Ovary (tissue), 9 donors: ENCODE measurements around the gene CNKSR3. TPM values are rescaled to one million over a fixed set of nuclear protein-coding genes. Genes with fewer than 3 reads are reported as not detected.

Experiments used
- DNase-seq, 5 donors: peaks; one replicate each; pipeline ENCODE4 v3.0.0-alpha.2; 2019 to 2020
- H3K27ac ChIP-seq, 2 donors: fragments of 200-600 bp; one replicate each; pipeline versions ENCODE4 v1.5.1 to v1.8.0; 2019 to 2022
- H3K27me3 ChIP-seq: fragments of 200-600 bp; one replicate; pipeline ENCODE4 v1.8.0; 2022
- H3K36me3 ChIP-seq: fragments of 200-600 bp; sonication (generic); one replicate; pipeline ENCODE4 v1.5.1; 2019
- H3K4me1 ChIP-seq: one replicate; pipeline ENCODE4 v1.8.1; 2013; ENCODE audit warnings: mild to moderate bottlenecking, moderate library complexity; ENCODE audit not compliant: insufficient read depth
- H3K4me3 ChIP-seq: fragments of 200-600 bp; sonication (generic); one replicate; pipeline ENCODE4 v1.5.1; 2017
- H3K9me3 ChIP-seq, 2 donors: fragments of 200-600 bp in 1 of 2; sonication (generic) in 1 of 2; one replicate each; pipeline versions ENCODE4 v1.5.1 to v1.8.1; 2013 to 2019; ENCODE audit warnings: mild to moderate bottlenecking in 1 of 2, moderate library complexity in 1 of 2
- EP300 ChIP-seq: sonication (generic); formaldehyde crosslinking; IDR thresholded peaks from one replicate; pipeline ENCODE4 v1.6.1; 2017; ENCODE audit warnings: antibody characterized with exemption
- POLR2A ChIP-seq: fragments of 450-650 bp; IDR thresholded peaks from one replicate; pipeline ENCODE4 v1.6.1; 2017; ENCODE audit warnings: antibody characterized with exemption, mild to moderate bottlenecking, moderate library complexity
- WGBS, 3 donors: extraction: QIAGEN DNeasy Blood & Tissue Kit in 1 of 3; methylation state at CpG; one replicate each; pipeline versions ENCODE4 v1.1.5 to v1.1.7; 2013 to 2017; 5-methylcytosine and 5-hydroxymethylcytosine counted together
- intact Hi-C, 4 donors: fragments of 100-400 bp; cut with DNase I; formaldehyde crosslinking; loops; one replicate each; pipeline versions ENCODE4 v1.11.0 to v1.15.1; 2022 to 2023
- polyA plus RNA-seq, 2 donors: library from polyadenylated mRNA; stranded (reverse); fragments of 200-250 nt in 1 of 2; fragments of 350-450 nt in 1 of 2; fragmentation: Illumina TruSeq in 1 of 2; extraction: RNeasy Lipid Tissue Mini Kit (QIAGEN cat#74804) in 1 of 2; gene quantifications; one replicate each; pipeline ENCODE4 v1.2.3, GENCODE V29; 2013 to 2014
- total RNA-seq, 7 donors: library from RNA; depleted of rRNA in 2 of 7; stranded (reverse); fragments of >200 nt in 2 of 7; fragmentation: NEBNext Ultra II Directional in 3 of 7; extraction: Animal tissue kit (Norgen Biotek cat#: 25700) in 3 of 7; gene quantifications; one replicate each; pipeline versions ENCODE4 v1.1.0 to v1.2.4, GENCODE V29; 2016 to 2023
- TF ChIP-seq, protein P1 (sequence below), 3 donors: fragments of 450-650 bp in 2 of 3; fragments of 200-600 bp in 1 of 3; IDR thresholded peaks; one replicate each; pipeline versions ENCODE4 v1.5.1 to v1.8.0; 2016 to 2022; ENCODE audit warnings: antibody characterized with exemption in 3 of 3, mild to moderate bottlenecking in 1 of 3
- donor health status: DM: no; HTN: no; CAD: no; lungs with moderate emphysema.
- donor health status: DM: no; HTN: no; CAD: no.
- donor health status: Bipolar disorder and iron deficiency.
- donor health status: DM: yes; HTN: yes; CAD: no.
- donor health status: DM: no; HTN: no; CAD: no.
- donor health status: DM: yes; HTN: yes; CAD: no.

CNKSR3 gene
- total and polyA plus RNA-seq, 9 donors = 8.6 to 16.7 (median 13.4) TPM

DNA sequence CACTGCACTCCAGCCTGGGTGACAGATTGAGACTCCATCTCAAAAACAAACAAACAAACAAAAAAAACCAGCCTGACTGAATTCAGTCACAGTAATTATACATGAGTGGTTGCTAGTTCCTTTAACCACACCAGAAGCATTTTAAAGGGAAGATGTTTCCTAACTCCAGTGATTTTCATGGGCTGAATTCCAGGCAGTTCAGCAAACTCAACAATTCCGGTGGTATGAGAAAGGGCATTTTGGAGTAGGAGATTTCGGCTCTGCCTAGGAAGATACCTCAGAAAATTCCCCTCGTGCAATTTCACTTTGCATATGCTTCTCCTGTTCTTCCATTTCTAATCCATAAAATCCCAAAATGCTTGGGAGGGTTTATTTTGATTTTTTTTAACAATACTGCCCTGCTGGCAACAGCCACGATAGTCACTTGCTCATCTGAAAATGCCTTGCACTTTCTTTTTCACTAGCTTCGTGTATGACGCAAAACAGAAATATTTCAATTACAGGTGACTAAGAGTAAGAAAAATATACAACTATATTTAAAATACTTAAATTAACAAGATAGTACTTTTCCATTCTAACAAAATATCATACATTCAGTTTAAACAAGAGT is 105.6 kb downstream of the CNKSR3 start:
- H3K9me3 ChIP-seq = no peaks in the 10 kb centered on the region
- 22 to 41% (median 25%) methylated on average over 6 of the region's 6 CpGs for WGBS, 3 donors
- no peaks in the 10 kb centered on the region for H3K36me3 ChIP-seq
- no peaks in the 10 kb centered on the region for H3K27me3 ChIP-seq
- H3K4me3 ChIP-seq = no peak overlapping the region
- intact Hi-C loops = loop anchor here in 1 of 4 donors (10.0 kb wide), 1 partner anchor 250 kb away; no protein-coding TSS in a partner anchor
- TF ChIP-seq, protein P1, sequence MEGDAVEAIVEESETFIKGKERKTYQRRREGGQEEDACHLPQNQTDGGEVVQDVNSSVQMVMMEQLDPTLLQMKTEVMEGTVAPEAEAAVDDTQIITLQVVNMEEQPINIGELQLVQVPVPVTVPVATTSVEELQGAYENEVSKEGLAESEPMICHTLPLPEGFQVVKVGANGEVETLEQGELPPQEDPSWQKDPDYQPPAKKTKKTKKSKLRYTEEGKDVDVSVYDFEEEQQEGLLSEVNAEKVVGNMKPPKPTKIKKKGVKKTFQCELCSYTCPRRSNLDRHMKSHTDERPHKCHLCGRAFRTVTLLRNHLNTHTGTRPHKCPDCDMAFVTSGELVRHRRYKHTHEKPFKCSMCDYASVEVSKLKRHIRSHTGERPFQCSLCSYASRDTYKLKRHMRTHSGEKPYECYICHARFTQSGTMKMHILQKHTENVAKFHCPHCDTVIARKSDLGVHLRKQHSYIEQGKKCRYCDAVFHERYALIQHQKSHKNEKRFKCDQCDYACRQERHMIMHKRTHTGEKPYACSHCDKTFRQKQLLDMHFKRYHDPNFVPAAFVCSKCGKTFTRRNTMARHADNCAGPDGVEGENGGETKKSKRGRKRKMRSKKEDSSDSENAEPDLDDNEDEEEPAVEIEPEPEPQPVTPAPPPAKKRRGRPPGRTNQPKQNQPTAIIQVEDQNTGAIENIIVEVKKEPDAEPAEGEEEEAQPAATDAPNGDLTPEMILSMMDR (IDR thresholded peaks at IDR 0.05) = no peak
- no peak for TF ChIP-seq POLR2A
- TF ChIP-seq EP300 = no peak
- no peak overlapping the region for H3K27ac ChIP-seq
- peak in 1 of 5 donors; percentile 17 for DNase-seq
- peaks cover 8% of the 10 kb centered on the region for H3K4me1 ChIP-seq

DNA sequence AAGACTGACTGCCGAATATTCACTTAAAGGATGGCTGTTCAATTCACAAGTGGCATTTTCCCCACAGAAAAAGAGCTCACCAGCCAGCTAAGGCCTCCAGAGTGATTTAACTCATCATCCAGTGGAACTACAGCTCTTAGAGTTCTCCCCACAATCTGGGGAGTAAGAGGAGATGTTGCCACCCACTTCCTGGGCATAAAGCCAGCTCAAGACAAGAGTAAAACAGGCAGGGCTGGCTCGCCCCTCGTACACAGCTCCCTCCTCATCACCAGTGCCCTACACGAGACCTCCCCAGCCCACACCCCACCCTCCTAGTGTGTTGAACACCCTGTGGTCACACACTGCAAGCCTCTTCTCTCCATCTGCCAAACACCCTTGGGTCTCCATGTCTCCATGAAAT is 106.7 kb downstream of the CNKSR3 start:
- H3K4me1 ChIP-seq = peaks cover 5% of the 10 kb centered on the region
- H3K4me3 ChIP-seq = no peak overlapping the region
- 37 to 52% (median 38%) methylated on average over 4 of the region's 4 CpGs for WGBS, 3 donors
- intact Hi-C loops = loop anchor here in 1 of 4 donors (10.0 kb wide), 1 partner anchor 249 kb away; no protein-coding TSS in a partner anchor
- H3K27ac ChIP-seq = no peak overlapping the region
- DNase-seq = peak; percentile 20 to 41 (median 35)
- no peaks in the 10 kb centered on the region for H3K27me3 ChIP-seq
- H3K9me3 ChIP-seq = no peaks in the 10 kb centered on the region
- no peaks in the 10 kb centered on the region for H3K36me3 ChIP-seq
- TF ChIP-seq, protein P1 (IDR thresholded peaks at IDR 0.05) = no peak
- TF ChIP-seq EP300 (no peak), POLR2A (no peak)

DNA sequence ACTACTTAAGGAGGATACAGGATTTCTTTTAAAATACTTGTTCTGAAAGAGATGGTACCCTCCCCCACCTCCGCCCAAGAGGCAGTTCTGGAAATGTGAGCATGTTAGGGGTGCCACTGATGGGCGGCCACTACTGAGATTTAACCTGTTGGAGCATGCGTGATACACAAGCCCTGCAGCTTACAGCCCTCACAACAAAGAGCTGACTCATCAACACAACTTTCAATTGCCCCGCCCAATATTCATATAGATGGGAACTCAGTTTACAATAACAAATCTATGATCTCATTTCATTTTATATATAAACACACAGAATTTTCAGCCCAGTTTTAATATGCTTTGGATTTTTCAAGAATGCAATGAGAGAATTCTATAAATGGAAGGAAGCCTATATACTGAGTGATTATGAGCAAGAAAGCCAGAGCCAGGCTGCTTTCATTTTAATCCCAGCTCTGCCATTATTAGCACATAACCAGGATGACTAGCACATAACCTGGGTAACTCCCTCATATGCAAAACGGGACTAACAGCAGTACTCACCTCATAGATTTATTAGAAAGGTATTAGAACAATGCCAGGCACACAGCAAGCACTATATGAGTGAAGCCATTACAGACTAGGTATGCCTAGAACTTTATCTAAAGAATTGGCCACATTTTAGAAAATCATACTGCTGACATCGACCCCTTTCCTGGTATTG is 108.3 kb downstream of the CNKSR3 start:
- intact Hi-C loops = loop anchor here in 1 of 4 donors (10.0 kb wide), 1 partner anchor 247 kb away; no protein-coding TSS in a partner anchor
- Histone ChIP-seq H3K9me3 (no peaks in the 10 kb centered on the region), H3K27ac (no peak overlapping the region), H3K4me3 (no peak overlapping the region), H3K27me3 (no peaks in the 10 kb centered on the region), H3K4me1 (peaks cover 5% of the 10 kb centered on the region), H3K36me3 (no peaks in the 10 kb centered on the region)
- 95 to 96% (median 95%) methylated on average over 6 of the region's 6 CpGs for WGBS, 3 donors
- TF ChIP-seq EP300 = no peak
- TF ChIP-seq POLR2A = no peak
- TF ChIP-seq, protein P1 (IDR thresholded peaks at IDR 0.05) = no peak
- DNase-seq = no peak

DNA sequence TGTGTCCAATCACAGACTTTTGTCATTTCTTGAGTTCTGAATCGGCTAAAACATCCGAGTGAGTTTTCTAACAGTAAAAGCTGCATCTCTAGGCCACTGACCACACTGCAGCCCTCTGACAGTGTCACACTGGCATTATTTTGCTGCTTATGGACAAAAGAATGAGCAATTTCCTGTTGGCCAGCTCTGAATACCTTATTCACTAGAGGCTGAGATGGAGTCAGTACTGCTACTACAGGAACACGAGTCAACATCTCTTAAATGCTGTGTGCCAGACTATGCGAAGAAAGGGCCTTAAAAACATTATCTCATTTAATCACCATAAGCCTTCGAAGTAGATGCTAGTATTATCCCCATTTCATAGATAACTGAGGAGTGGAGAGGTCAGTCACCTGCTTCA is 111.4 kb downstream of the CNKSR3 start:
- no peak for TF ChIP-seq EP300
- TF ChIP-seq, protein P1 (IDR thresholded peaks at IDR 0.05) = no peak
- no peak for TF ChIP-seq POLR2A
- H3K27me3 ChIP-seq = no peaks in the 10 kb centered on the region
- peaks cover 2% of the 10 kb centered on the region for H3K4me1 ChIP-seq
- no peaks in the 10 kb centered on the region for H3K9me3 ChIP-seq
- WGBS, 3 donors = 93 to 94% (median 93%) methylated on average over 5 of the region's 5 CpGs
- intact Hi-C loops = no loop called here
- no peak for DNase-seq
- H3K4me3 ChIP-seq = no peak overlapping the region
- H3K27ac ChIP-seq = no peak overlapping the region
- no peaks in the 10 kb centered on the region for H3K36me3 ChIP-seq
